Left lobe of liver (tissue), 2 donors: ENCODE measurements around the gene MAD1L1. TPM values are rescaled to one million over a fixed set of nuclear protein-coding genes. Genes with fewer than 3 reads are reported as not detected.
"Not testable (repeated sequence)": the region's sequence is repeated elsewhere in the genome, so short reads cannot be mapped to it uniquely, and the experiment has no call there.

Experiments used
- ATAC-seq: fragments of 200-7000 bp; cut with Tn5 transposase; one replicate; pipeline ENCODE4 v1.9.1; 2020; ENCODE audit warnings: mild to moderate bottlenecking, moderate library complexity
- DNase-seq: peaks from one replicate; pipeline ENCODE4 v3.0.0-alpha.2; 2020; ENCODE audit warnings: low spot score
- total RNA-seq: library from RNA; stranded (reverse); gene quantifications from one replicate; pipeline ENCODE4 v1.2.1, GENCODE V29; 2021
- donor health status: DM: no; HTN: no; CAD: no; lungs with moderate emphysema.
- donor health status: DM: no; HTN: yes; CAD: no.

Gene MAD1L1
- total RNA-seq, 1 donor from 2014 or later, result 24.9 TPM

- DNase-seq, result no peak
These were observed 348.7 kb downstream of the MAD1L1 start for GRCh38 chr7:1883834-1884582.

GRCh38 chr7:1883031-1883761 lies 349.5 kb downstream of the MAD1L1 start:
- no peak for DNase-seq

More at GRCh38 chr7:1883834-1884582, 348.7 kb downstream of the MAD1L1 start:
- ATAC-seq, result no peak

DNA sequence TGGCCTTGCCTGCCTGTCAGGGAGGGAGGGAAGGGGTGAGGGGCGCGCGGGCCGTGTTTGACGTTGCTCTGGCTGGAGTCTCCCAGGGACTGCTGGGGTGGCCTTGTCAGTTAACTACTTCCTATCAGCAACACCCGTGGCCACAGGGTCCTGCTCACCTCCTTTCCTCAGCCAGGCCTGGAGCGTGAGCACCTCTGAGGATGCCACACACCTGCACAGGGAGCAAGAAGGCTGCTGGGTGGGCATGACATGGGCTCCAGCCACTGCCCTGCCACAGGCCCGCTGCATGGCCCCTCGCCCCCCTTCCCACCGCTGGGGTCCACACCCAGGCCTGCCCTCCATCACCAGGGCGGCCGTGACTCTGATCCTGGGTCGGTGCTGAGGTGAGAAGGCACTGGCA lies 350.3 kb downstream of the MAD1L1 start:
- ATAC-seq (no peak), DNase-seq (no peak)

More at GRCh38 chr7:1883031-1883761, 349.5 kb downstream of the MAD1L1 start:
- no peak for ATAC-seq

DNA sequence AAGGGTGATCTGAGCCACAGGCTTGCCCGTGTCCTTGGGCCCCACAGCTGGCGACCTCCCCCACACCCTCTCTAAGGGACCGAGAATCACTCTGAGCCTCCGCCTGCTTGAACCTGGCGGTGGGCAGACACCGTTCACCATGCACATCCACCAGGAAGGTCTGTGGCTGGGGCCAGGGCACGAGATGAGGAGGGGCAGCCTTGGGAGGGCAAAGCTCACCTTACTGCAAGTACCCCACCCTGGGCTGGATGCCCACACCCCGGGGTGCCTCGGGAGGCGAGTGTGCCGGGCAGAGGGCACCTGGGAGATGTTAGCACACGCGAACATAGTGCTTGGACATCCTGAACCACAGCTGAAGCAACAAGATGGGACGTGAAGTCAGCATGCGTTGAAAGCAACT lies 350.8 kb downstream of the MAD1L1 start:
- ATAC-seq (no peak), DNase-seq (no peak)

DNA sequence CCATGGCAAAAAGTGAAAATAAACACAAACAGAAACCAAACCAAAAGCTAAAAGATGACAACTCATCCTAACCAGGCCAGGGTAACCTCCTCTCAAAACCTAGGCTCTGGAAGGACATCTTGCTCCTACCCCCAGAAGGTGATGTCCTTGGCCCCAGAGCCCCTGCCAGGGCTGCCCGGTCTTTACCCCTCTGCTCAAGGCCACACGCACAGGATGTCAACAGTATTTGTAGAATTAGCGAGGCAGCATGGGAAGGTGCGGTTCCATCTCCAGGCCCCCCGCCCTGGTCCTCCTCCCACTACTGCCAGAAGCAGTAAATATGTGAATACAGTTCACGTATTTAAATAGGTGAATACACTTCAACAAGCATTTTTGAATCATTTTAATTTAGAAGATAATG lies 356.1 kb downstream of the MAD1L1 start:
- not testable (repeated sequence) for ATAC-seq, DNase-seq

DNA sequence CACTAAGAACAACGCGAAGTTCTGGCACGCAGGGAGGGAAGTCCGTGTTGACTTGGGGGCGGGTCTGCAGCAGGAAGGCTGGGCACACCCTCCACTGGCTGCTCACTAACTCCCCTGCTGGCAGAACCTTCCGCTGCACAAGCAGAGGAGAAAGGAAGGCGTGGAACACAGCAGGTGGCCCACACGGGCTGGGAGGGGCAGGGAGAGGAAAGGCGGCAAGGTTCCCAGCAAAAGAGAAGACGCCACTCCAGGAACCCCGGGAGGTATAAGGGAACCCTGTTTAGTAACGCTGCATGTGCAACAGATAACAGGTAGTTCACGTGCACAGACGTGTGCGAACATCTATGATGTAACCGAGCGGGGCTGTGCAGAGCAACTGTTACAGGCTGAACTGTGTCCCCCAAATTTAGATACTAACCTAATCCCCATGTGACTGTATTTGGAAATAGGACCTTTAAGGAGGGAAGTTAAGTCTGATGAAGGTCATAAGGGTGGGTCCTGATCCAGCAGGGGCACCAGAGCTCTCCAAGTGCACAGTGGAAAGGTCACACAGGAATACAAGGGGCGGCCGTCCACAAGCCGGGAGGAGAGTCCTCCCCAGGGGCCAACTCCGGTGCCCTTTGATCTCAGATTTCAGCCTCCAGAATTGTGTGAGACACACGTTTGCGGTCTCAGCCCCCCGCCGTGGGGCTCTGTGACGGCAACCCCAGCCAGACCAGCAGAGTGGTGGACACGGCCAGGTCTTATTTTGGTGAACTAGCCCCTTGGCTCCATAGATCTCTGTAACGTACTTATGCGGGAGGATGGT lies 357.1 kb downstream of the MAD1L1 start:
- ATAC-seq, result peak; percentile 79

GRCh38 chr7:1874590-1875391 lies 358.0 kb downstream of the MAD1L1 start:
- DNase-seq, ATAC-seq: not testable (repeated sequence)

More for the DNA sequence above, 357.1 kb downstream of the MAD1L1 start:
- DNase-seq, result not testable (repeated sequence)

GRCh38 chr7:1873857-1874589 lies 358.7 kb downstream of the MAD1L1 start:
- ATAC-seq, result no peak

GRCh38 chr7:1873421-1873820 lies 359.3 kb downstream of the MAD1L1 start:
- no peak for ATAC-seq
- no peak for DNase-seq

More at GRCh38 chr7:1873857-1874589, 358.7 kb downstream of the MAD1L1 start:
- DNase-seq, result no peak

DNA sequence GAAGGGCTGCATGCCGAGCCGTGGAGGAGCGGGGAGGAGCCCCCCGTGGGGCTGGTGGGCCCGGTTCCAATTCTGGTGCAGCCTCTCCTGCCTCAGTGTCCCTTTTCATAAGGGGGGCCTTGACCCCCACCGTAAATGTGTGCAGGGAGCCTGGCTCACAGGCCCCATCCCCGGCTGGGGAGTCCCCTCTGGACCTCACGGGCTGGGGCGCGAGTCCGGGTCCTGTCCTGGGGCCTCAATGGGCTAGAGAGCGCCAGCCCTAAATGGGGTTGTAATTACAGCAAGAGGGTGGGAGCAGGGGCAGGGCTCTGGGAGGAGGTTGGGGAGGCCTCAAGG lies 359.7 kb downstream of the MAD1L1 start:
- ATAC-seq (no peak), DNase-seq (no peak)

GRCh38 chr7:1872191-1873069 lies 360.3 kb downstream of the MAD1L1 start:
- DNase-seq, result peak; percentile 82
- ATAC-seq, result peak; percentile 88

GRCh38 chr7:1869452-1870130 lies 363.2 kb downstream of the MAD1L1 start:
- ATAC-seq (no peak), DNase-seq (no peak)

DNA sequence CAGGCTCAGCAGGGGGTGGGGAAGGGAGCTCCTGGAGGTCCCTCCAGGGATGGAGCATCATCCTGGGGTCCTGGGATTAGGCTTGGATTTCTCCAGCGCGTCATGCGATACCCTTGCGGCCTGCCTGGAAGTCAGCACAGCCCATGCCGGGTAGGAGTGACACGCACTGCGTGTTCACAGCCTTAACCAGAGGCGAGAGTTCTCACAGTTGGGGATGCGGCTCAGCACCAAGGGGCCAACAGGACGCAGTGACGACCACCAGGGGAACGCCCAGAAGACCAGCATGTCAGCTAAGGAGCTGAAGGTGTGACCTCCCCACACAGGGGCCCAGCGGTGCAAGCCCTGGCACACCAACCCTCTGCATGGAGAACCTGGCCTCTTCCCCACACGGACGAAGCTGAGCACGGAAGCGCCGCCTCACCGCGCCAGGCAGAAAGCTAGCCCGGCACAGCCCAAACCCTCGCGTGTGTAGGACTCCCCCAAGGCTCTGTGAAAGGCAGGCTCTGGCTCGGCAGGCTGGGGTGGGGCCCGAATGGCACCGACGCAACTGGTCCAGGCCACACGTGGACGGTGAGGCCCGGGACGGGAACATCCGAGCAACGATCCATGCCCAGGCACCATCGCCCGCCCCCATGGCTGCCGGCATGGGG lies 364.1 kb downstream of the MAD1L1 start:
- ATAC-seq, result no peak
- DNase-seq, result no peak

GRCh38 chr7:1867370-1868260 lies 365.1 kb downstream of the MAD1L1 start:
- ATAC-seq (no peak), DNase-seq (no peak)

DNA sequence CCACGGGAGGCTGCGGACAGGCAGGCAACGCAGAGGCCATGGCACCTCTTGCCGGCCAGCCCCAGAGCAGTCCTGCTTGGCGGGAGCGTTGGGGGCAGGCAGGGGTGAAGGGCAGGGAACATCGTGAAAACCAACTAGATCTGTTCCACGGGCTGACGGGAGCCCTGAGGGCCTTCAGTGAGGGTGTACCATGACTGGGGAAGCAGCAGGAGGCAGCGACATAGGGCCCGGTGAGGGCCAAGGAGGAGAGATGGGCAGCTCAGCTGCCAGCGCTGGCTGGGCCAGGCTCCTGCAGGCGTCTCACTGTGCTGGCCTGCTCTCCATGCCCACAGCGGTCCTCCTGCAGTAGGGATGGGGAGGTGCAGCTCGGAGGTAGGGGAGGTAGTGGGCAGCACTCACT lies 366.1 kb downstream of the MAD1L1 start:
- no peak for ATAC-seq
- DNase-seq, result no peak

DNA sequence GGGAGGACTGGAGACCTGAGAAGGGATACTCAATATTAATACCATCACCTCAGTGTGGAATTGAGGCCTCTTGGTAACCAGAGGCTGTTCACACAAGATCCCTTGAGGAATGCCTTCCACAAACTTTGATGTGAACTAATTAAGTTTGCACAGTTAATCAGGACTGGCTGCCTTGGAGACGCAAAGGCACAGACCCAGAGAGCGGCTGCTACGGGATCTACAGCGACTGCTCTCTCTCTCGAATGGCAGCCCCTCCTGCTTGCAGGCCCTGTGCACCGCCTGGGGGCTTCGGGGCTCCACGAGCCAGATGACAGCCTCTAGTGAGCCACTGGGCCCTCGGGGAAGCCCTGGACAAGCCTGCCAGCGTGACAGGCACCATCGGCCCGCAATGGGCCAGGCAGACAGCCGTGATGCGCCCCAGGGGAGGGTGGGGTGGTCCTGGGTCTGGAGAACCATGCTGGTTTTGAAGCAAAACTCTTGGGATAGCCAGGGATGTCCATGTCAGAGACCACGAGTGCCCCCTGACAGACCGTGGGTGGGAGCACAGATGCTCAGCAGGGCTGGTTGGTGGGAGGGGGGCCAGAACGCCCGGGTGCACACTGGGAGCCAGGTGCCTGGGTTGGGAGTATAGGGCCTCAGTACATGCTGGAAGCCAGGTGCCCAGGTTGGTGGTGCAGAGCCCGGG lies 367.0 kb downstream of the MAD1L1 start:
- DNase-seq (no peak), ATAC-seq (no peak)
